Type B pancreatic cell (in vitro differentiated cells): ENCODE measurements around the gene TSPAN2. TPM values are rescaled to one million over a fixed set of nuclear protein-coding genes. Genes with fewer than 3 reads are reported as not detected.
A peak's percentile ranks its signal among the peaks of the same experiment; 100 is the strongest.

Experiments
- DNase-seq: peaks from one replicate; pipeline ENCODE4 v3.0.0; 2021; ENCODE audit warnings: mixed read lengths; ENCODE audit not compliant: unreplicated experiment; ENCODE audit errors: extremely low spot score
- H3K27ac Mint-ChIP-seq: 2 replicates; pipeline ENCODE4 v1.8.0; 2021; ENCODE audit warnings: mild to moderate bottlenecking, mixed read lengths
- H3K27me3 Mint-ChIP-seq: 2 replicates; pipeline ENCODE4 v1.8.0; 2021; ENCODE audit warnings: mixed read lengths
- H3K36me3 Mint-ChIP-seq: 2 replicates; pipeline ENCODE4 v1.8.0; 2021; ENCODE audit warnings: mixed read lengths
- H3K4me1 Mint-ChIP-seq: one replicate; pipeline ENCODE4 v1.8.0; 2021; ENCODE audit warnings: mixed read lengths; ENCODE audit not compliant: unreplicated experiment
- H3K4me3 Mint-ChIP-seq: 2 replicates; pipeline ENCODE4 v1.8.0; 2021; ENCODE audit warnings: mild to moderate bottlenecking, mixed read lengths
- H3K9me3 Mint-ChIP-seq: 2 replicates; pipeline ENCODE4 v1.8.0; 2021; ENCODE audit warnings: mixed read lengths
- CTCF ChIP-seq: fragments of 200-600 bp; sonication (generic); conservative IDR thresholded peaks from 2 replicates; pipeline ENCODE4 v1.5.0; 2021; ENCODE audit warnings: antibody characterized with exemption, mild to moderate bottlenecking
- total RNA-seq: library from RNA; stranded (reverse); gene quantifications from 2 replicates; pipeline ENCODE4 v1.2.1, GENCODE V29; 2021; ENCODE audit warnings: low replicate concordance

TSPAN2 gene
- total RNA-seq, 1 donor from 2014 or later: 29.6 TPM

GRCh38 chr1:115077286-115077983 lies 11.9 kb downstream of the TSPAN2 start:
- Mint-ChIP-seq H3K27ac (no peak overlapping the region), H3K9me3 (no peaks in the 10 kb centered on the region), H3K36me3 (no peaks in the 10 kb centered on the region), H3K4me3 (no peak overlapping the region), H3K4me1 (peaks cover 14% of the 10 kb centered on the region), H3K27me3 (no peaks in the 10 kb centered on the region)
- TF ChIP-seq CTCF: no peak
- no peak for DNase-seq

- no peak for DNase-seq
- H3K4me3 Mint-ChIP-seq: no peak overlapping the region
- no peak for TF ChIP-seq CTCF
- H3K27me3 Mint-ChIP-seq: no peaks in the 10 kb centered on the region
- no peaks in the 10 kb centered on the region for H3K36me3 Mint-ChIP-seq
- no peak overlapping the region for H3K27ac Mint-ChIP-seq
- H3K4me1 Mint-ChIP-seq: peaks cover 17% of the 10 kb centered on the region
- no peaks in the 10 kb centered on the region for H3K9me3 Mint-ChIP-seq
These were observed 12.9 kb downstream of the TSPAN2 start for GRCh38 chr1:115076384-115076915.

- no peak for TF ChIP-seq CTCF
- Mint-ChIP-seq H3K4me3 (no peak overlapping the region), H3K4me1 (peaks cover 25% of the 10 kb centered on the region), H3K36me3 (no peaks in the 10 kb centered on the region), H3K9me3 (no peaks in the 10 kb centered on the region), H3K27me3 (no peaks in the 10 kb centered on the region), H3K27ac (no peak overlapping the region)
- DNase-seq: no peak
These were observed 14.3 kb downstream of the TSPAN2 start for GRCh38 chr1:115074839-115075534.

- no peaks in the 10 kb centered on the region for H3K9me3 Mint-ChIP-seq
- no peak overlapping the region for H3K27ac Mint-ChIP-seq
- no peaks in the 10 kb centered on the region for H3K27me3 Mint-ChIP-seq
- no peak for DNase-seq
- no peak overlapping the region for H3K4me3 Mint-ChIP-seq
- peaks cover 26% of the 10 kb centered on the region for H3K4me1 Mint-ChIP-seq
- TF ChIP-seq CTCF: no peak
- H3K36me3 Mint-ChIP-seq: peaks cover 3% of the 10 kb centered on the region
These were observed 15.8 kb downstream of the TSPAN2 start for GRCh38 chr1:115073298-115074087.

- Mint-ChIP-seq H3K27ac (peak overlapping the region; percentile 97), H3K4me1 (peaks cover 26% of the 10 kb centered on the region), H3K36me3 (peaks cover 4% of the 10 kb centered on the region), H3K4me3 (no peak overlapping the region), H3K27me3 (no peaks in the 10 kb centered on the region), H3K9me3 (no peaks in the 10 kb centered on the region)
- no peak for DNase-seq
- TF ChIP-seq CTCF: no peak
These were observed 18.2 kb downstream of the TSPAN2 start for GRCh38 chr1:115071012-115071664.
